ENCODE data around the gene CEP295NL.
"Not testable (repeated sequence)": the region's sequence is repeated elsewhere in the genome, so short reads cannot be mapped to it uniquely, and the experiment has no call there.

Gene CEP295NL

DNA sequence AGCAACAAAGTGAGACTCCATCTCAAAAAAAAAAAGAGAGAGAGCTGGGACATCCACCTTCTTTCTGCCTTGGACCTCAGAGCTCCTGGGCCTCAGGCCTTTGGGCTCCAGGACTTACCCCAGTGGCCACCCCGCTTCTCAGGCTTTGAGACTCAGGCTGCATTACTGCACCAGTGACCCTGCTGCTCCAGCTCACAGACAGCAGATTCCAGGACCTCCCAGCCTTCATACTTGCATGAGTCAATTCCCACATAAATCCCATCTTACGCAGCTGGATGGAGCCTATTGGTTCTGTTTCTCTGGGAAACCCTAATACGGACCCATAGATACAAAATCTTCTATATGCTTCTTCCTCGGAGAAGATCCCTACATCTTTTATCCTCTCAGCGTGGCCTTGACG lies 2.1 kb upstream of the CEP295NL start:
- no peak for DNase-seq (ENCODE audit: low read depth)

DNA sequence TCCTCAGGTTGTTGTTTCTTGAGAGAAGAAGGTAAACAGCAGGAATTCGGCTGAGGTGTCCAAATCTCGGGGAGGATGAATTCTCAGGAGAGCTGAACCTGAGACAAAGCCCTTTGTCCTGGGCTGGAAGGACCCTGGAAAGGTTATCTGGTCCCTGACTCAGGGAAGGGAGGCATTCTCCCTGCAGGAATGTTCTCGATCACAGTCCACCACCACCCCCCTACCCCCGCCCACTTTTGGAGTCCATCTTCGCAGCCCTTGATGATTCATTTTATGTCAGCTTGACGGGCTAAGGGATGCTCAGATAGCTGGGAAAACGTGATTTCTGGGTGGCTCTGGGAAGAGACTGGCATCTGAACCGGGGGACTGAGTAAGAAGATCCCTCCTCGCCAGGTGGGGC lies 1.4 kb upstream of the CEP295NL start:
- DNase-seq (ENCODE audit: low read depth) = no peak

- DNase-seq (ENCODE audit: low read depth) = not testable (repeated sequence)
Measured at GRCh38 chr17:78902231-78902630, 770 bp downstream of the CEP295NL start.

GRCh38 chr17:78901806-78902205 lies 1.2 kb downstream of the CEP295NL start:
- DNase-seq (ENCODE audit: low read depth) = no peak

DNA sequence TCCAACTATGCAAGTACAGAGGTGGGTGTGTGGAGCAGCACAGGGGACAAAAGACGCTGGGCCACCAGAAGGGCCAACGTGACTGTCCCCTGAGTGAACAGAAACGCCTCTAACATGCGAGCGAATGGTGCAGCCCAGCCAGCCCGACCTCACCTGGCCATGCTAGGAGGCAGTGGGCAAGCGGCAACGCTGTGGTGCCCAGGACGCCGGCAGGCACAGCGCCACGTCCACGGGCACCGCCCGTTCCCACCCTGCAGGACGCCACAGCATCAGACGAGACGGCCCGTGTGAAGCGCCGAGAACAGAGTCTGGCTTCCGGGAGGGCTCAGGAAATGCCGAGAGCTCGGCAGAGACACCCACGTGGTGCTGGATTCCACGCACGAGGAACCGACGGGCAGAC lies 2.2 kb downstream of the CEP295NL start:
- no peak for DNase-seq (ENCODE audit: low read depth)

GRCh38 chr17:78899361-78900260 lies 3.4 kb downstream of the CEP295NL start:
- DNase-seq (ENCODE audit: low read depth) = no peak

DNA sequence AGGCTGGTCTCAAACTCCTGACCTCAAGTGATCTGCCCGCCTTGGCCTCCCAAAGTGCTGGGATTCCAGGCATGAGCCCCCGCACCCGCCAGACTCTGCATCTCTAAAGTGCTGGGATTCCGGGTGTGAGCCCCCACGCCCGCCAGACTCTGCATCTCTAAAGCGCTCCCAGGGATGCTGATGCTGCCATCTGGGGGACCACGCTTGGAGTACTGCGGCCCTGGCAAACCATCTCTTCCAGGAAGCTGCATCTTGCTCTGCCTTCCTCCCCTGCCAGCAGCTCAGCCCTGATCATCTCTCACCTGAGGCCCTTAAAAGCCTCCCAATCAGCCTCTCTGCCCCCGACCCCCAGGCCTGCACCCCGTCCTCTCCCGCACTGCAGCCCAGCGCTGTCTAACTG lies 4.1 kb downstream of the CEP295NL start:
- no peak for DNase-seq (ENCODE audit: low read depth)

DNA sequence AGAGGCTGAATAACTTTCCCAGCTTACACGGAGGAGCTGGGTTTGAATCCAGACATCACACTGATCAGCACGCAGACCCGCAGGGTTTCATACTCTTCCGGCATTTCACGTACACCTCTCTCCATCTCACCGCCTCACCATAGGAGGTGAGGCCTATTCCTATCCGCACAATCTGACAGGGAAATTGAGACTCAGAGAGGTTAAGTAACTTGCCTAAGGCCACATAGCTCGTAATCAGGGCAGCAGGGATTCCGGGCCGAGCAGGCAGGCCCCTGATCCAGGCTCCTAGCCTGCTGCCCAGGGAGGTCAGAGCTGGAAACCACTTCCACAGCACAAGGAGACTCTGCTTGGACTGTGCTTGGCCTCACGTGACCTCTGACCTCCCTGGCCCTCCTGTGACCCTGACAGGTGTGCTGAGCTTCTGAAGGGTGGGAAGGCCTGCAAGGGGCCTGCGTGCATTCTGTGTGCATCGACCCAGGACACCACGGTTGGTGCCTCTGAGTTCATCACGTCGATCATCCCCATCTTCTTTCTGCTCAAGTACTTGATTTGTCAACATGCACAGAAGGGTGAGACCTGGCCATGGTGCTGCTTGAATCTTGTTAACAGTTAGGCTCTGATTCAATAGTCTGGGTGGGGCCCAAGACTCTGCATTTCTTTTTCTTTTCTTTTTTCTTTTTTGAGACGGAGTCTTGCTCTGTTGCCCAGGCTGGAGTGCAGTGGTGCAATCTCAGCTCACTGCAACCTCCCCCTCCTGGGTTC lies 4.7 kb downstream of the CEP295NL start:
- DNase-seq (ENCODE audit: low read depth) = no peak

- DNase-seq (ENCODE audit: low read depth) = no peak
Measured at GRCh38 chr17:78897664-78898047, 5.3 kb downstream of the CEP295NL start.

- DNase-seq (ENCODE audit: low read depth) = no peak
Measured at GRCh38 chr17:78896834-78897663, 6.0 kb downstream of the CEP295NL start.

- DNase-seq (ENCODE audit: low read depth) = no peak
Measured at GRCh38 chr17:78896091-78896833, 6.7 kb downstream of the CEP295NL start.

- no peak for DNase-seq (ENCODE audit: low read depth)
Measured at GRCh38 chr17:78895322-78895721, 7.7 kb downstream of the CEP295NL start.

- DNase-seq (ENCODE audit: low read depth) = no peak
Measured at GRCh38 chr17:78893684-78894083, 9.3 kb downstream of the CEP295NL start.

DNA sequence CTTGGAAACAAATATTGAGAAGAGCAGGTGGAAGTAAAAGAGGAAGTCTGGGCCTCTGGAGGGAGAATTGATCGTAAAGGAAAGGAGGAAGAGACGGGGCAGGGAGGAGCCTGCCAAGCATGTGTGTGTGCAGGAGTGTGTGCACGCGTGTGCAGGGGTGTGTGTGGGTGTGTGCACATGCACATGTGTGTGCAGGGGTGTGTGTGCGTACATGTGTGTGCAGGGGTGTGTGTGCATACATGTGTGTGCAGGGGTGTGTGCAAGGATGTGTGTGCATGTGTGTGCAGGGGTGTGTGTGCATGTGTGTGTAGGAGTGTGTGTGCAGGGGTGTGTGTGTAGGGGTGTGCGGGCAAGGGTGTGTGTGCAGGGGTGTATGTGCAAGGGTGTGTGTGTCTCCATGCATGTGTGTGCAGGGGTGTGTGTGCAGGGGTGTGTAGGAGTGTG lies 10.0 kb downstream of the CEP295NL start:
- DNase-seq (ENCODE audit: low read depth) = no peak

DNA sequence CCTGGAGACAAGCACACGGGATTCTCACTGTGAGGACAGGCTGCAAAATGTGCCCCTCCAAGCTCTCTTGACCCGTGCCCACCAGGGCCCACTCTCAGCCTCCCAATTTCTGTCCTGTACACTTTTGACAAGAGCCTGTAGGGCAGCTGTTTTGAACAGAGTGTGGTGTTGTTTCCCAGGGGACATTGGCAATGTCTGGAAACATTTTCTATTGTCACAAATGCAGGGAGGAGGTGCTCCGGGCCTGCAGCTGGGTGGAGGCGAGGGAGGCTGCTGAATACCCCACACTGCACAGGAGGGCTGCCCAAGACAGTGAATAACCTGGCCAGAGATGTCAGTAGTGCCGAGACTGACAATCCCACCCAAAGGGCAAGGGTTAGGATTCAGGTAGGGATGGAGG lies 10.5 kb downstream of the CEP295NL start:
- DNase-seq (ENCODE audit: low read depth) = no peak

DNA sequence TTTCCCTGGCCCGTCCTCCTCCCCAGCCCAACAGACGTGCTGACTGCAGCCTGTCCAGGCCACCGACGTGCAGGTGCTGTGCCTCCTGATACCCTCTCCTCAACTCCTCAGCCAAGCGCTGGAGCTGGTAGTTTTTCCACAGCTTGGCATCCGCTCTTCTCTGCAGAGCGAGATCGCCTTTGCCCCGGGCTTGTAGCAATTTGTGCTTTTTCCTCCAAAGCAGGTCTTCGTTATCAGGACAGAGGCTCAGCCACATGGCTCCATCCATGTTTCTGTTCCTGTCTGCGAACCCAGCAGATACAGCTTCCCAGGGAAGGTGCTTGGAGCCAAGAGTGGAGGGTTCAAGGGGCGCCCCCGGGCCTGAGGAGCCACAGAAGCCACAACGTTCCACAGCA lies 10.9 kb downstream of the CEP295NL start:
- no peak for DNase-seq (ENCODE audit: low read depth)

GRCh38 chr17:78891406-78892061 lies 11.5 kb downstream of the CEP295NL start:
- no peak for DNase-seq (ENCODE audit: low read depth)

DNA sequence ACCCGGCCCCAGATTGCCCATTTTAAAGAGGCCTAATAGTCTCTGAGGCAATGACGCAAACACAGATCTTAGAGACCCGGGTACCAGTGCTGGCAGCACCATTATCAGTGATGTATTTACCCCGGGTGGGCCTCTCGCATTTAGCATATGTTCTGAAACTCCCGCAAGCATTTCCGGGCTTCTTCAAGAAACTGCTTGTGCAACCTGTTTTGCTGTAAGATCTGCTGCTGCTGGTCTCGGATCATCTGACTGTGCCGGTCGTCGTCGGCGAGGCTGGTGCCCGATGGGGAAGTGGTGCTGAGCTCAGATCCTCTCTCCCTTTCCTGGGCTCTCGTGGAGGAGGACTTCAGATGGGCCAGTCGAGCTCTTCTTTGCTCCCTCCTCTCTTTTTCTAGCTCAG lies 12.5 kb downstream of the CEP295NL start:
- DNase-seq (ENCODE audit: low read depth) = no peak

DNA sequence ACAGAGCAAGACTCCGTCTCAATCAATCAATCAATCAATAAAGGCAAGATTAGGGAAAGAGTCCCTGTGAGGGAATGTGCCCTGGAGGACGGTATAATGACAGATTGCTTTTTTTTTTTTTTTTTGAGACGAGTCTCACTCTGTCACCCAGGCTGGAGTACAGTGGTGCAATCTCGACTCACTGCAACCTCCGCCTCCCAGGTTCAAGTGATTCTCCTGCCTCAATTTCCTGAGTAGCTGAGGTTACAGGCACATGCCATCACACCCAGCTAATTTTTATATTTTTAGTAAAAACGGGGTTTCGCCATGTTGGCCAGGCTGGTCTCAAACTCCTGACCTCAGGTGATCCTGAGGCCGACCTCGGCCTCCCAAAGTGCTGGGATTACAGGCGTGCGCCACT lies 12.9 kb downstream of the CEP295NL start:
- DNase-seq (ENCODE audit: low read depth) = not testable (repeated sequence)

- no peak for DNase-seq (ENCODE audit: low read depth)
Measured at GRCh38 chr17:78889531-78889930, 13.5 kb downstream of the CEP295NL start.

GRCh38 chr17:78888941-78889518 lies 14.0 kb downstream of the CEP295NL start:
- DNase-seq (ENCODE audit: low read depth) = no peak
